HG02884 (cell line): ENCODE data around the gene IQCH.

Experiments
- ATAC-seq: cut with Tn5 transposase; IDR thresholded peaks from one replicate; pipeline ENCODE4 v1.9.1; 2021; ENCODE audit warnings: mild to moderate bottlenecking, moderate library complexity; ENCODE audit not compliant: unreplicated experiment

IQCH gene

GRCh38 chr15:67481680-67482079 is 227.1 kb downstream of the IQCH start:
- no peak for ATAC-seq

GRCh38 chr15:67495585-67495984 is 241.0 kb downstream of the IQCH start:
- ATAC-seq = no peak

- no peak for ATAC-seq
Observed at GRCh38 chr15:67501177-67501835, 246.7 kb downstream of the IQCH start.

- no peak for ATAC-seq
Observed at GRCh38 chr15:67501836-67502461, 247.4 kb downstream of the IQCH start.

- no peak for ATAC-seq
Observed at GRCh38 chr15:67504056-67504455, 249.5 kb downstream of the IQCH start.

GRCh38 chr15:67504796-67505195 is 250.2 kb downstream of the IQCH start:
- ATAC-seq = no peak

GRCh38 chr15:67505675-67506572 is 251.3 kb downstream of the IQCH start:
- no peak for ATAC-seq

GRCh38 chr15:67506775-67507747 is 252.5 kb downstream of the IQCH start:
- ATAC-seq = no peak

DNA sequence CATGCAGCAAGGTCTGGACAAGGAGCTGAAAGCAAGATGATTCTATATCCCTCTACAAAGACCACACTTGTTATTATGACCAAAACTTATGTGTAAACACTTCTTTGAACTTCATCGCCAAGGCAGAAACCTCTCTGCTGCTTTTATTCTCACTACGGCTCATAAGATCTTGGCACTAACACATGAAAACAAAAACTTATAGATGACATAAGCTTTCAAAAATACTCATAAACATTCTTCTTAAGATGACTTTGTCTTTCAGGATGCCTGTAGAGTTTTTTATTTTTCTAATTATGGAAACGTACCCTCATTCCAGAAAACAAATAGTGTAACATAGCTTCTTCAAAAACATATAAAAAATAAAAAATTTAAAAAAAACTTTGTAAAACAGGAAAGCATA is 253.8 kb downstream of the IQCH start:
- no peak for ATAC-seq

DNA sequence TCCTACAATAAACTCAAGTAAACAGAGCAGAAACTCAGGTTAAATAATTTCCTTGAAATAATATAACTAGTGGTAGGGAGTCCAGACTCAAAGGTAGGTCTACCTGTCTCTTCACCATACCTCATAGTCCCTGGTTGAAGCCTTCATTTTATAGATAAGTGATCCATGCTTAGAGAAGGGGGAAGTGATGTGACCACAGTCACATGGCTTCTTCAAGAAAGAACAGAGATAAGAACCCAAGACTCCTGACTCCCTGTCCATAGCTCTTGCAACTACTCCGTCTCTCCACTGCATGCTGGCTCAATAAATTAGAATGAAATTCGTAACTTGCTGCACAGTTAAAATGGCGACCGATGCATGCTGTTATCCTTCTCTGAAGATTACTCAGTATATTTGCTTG is 255.3 kb downstream of the IQCH start:
- no peak for ATAC-seq

DNA sequence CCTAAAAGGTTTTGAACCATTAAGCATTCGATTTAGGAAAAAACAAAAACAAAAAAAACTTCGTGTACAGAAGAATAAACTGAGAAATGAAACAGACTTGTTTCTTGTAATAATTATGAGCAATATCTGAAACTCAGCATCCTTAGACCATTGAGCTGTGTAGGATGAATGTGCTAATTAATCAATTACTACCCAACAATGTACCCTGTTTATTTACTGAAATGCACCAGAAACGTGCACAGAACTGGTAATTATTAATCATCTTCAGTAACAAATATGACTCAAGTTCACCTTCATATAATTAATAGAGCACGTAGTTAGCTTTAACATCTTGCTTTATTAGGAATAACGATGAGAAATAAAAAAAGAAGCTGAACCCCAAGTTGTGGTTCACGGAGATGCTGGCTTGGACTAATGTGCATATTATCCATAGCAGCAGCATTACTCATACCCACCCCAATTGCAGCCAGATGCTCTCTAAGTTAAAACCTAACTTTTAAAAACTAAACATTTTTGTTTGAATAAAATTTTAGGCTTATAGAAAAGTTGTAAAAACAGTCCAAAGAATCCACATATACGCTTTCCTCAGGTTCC is 256.1 kb downstream of the IQCH start:
- no peak for ATAC-seq

- ATAC-seq = no peak
Observed at GRCh38 chr15:67511606-67512005, 257.0 kb downstream of the IQCH start.

- ATAC-seq = no peak
Observed at GRCh38 chr15:67512140-67512539, 257.6 kb downstream of the IQCH start.

- no peak for ATAC-seq
Observed at GRCh38 chr15:67512933-67513714, 258.5 kb downstream of the IQCH start.

GRCh38 chr15:67515090-67515489 is 260.5 kb downstream of the IQCH start:
- no peak for ATAC-seq

DNA sequence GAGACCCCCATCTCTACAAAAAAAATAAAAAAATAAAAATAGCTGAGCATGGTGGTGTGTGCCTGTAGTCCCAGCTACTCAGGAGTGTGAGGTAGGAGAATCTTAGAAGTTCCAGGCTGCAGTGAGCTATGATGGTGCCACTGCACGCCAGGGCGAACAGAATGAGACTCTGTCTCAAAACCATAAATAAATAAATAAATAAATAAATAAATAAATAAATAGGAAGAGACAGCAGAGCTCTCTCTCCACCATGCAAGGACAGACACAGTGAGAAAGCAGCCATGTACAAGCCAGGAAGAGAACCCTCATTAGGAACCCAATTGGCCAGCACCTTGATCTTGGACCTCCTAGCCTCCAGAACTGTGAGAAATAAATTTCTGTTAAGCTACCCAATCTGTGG is 261.0 kb downstream of the IQCH start:
- no peak for ATAC-seq

GRCh38 chr15:67520321-67521028 is 265.9 kb downstream of the IQCH start:
- no peak for ATAC-seq

DNA sequence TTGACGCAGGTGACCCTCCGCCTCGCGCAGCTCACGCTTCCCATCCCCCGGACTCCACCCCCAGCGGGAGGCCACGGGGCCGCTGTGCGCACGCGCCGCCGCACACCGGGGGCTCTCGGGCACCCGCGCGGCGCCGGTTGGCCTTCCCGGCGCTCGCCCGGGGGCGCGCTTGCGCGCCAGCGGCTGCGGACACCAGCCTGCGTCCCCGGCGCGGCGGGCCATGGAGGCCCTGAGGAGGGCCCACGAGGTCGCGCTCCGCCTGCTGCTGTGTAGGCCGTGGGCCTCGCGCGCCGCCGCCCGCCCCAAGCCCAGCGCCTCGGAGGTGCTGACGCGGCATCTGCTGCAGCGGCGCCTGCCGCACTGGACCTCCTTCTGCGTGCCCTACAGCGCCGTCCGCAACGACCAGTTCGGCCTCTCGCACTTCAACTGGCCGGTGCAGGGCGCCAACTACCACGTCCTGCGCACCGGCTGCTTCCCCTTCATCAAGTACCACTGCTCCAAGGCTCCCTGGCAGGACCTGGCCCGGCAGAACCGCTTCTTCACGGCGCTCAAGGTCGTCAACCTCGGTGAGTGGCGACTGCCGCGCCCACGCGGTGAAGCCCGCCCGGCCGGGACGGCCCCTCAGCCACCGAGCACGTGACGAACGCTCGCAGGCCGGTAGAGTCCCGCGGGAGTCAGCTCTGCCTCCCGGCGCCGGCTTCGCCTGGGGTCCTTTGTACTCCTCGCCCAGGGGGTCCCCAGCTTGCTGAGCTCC is 266.6 kb downstream of the IQCH start, which contains the start of gene C15orf61:
Gene C15orf61 (plus strand): TSS at position 103 of the 754 bp plus-strand sequence. CDS start 118 bp downstream, at position 221.
- peak; percentile 63 for ATAC-seq
